GM19025 (cell line): ENCODE measurements around the gene CDKAL1.
A peak's percentile ranks its signal among the peaks of the same experiment; 100 is the strongest.
"Not testable (repeated sequence)": the region's sequence is repeated elsewhere in the genome, so short reads cannot be mapped to it uniquely, and the experiment has no call there.

ENCODE experiments used
- ATAC-seq: cut with Tn5 transposase; IDR thresholded peaks from one replicate; pipeline ENCODE4 v1.9.1; 2021; ENCODE audit warnings: mild to moderate bottlenecking, low read depth, moderate library complexity; ENCODE audit not compliant: unreplicated experiment

Gene CDKAL1

GRCh38 chr6:20534295-20535262, at the start of gene CDKAL1:
TSS of gene CDKAL1 (plus strand) at chr6:20534457. CDS start at chr6:20546351, 11,894 bp downstream.
- ATAC-seq, result peak; percentile 80

- ATAC-seq, result no peak
Measured at GRCh38 chr6:20486641-20487040, 47.6 kb upstream of the CDKAL1 start.

- ATAC-seq, result no peak
Measured at GRCh38 chr6:20487669-20488375, 46.4 kb upstream of the CDKAL1 start.

GRCh38 chr6:20490591-20490990, 43.7 kb upstream of the CDKAL1 start:
- no peak for ATAC-seq

- no peak for ATAC-seq
Measured at GRCh38 chr6:20492099-20492498, 42.2 kb upstream of the CDKAL1 start.

- ATAC-seq, result no peak
Measured at GRCh38 chr6:20497216-20498040, 36.8 kb upstream of the CDKAL1 start.

- no peak for ATAC-seq
Measured at GRCh38 chr6:20498041-20498385, 36.2 kb upstream of the CDKAL1 start.

- no peak for ATAC-seq
Measured at GRCh38 chr6:20509212-20509611, 25.0 kb upstream of the CDKAL1 start.

- no peak for ATAC-seq
Measured at GRCh38 chr6:20511852-20512251, 22.4 kb upstream of the CDKAL1 start.

- not testable (repeated sequence) for ATAC-seq
Measured at GRCh38 chr6:20525208-20525607, 9.0 kb upstream of the CDKAL1 start.

GRCh38 chr6:20529086-20529448, 5.2 kb upstream of the CDKAL1 start:
- not testable (repeated sequence) for ATAC-seq

GRCh38 chr6:20532881-20533280, 1.4 kb upstream of the CDKAL1 start:
- no peak for ATAC-seq

GRCh38 chr6:20533746-20534294, 437 bp upstream of the CDKAL1 start:
- no peak for ATAC-seq

- no peak for ATAC-seq
Measured at GRCh38 chr6:20538131-20538662, 3.9 kb downstream of the CDKAL1 start.

- no peak for ATAC-seq
Measured at GRCh38 chr6:20538907-20539306, 4.7 kb downstream of the CDKAL1 start.

- ATAC-seq, result no peak
Measured at GRCh38 chr6:20539387-20539786, 5.1 kb downstream of the CDKAL1 start.

GRCh38 chr6:20540683-20541082, 6.4 kb downstream of the CDKAL1 start:
- no peak for ATAC-seq

- ATAC-seq, result no peak
Measured at GRCh38 chr6:20541382-20541781, 7.1 kb downstream of the CDKAL1 start.

- peak; percentile 97 for ATAC-seq
Measured at GRCh38 chr6:20542927-20543602, 8.8 kb downstream of the CDKAL1 start.

- no peak for ATAC-seq
Measured at GRCh38 chr6:20548264-20548663, 14.0 kb downstream of the CDKAL1 start.
